Activated T-helper 1 cell treated with anti-CD3 and anti-CD28 coated beads, Interleukin-2, amount 50 U/mL, for 16 hours (primary cell): ENCODE measurements around the gene GBX2.
"Not testable (repeated sequence)": the region's sequence is repeated elsewhere in the genome, so short reads cannot be mapped to it uniquely, and the experiment has no call there.

ENCODE experiments used
- DNase-seq, 2 donors: peaks; one replicate each; pipeline ENCODE4 v3.0.0-alpha.2; 2020; ENCODE audit warnings: low read depth in 1 of 2, low spot score in 1 of 2

Gene GBX2

GRCh38 chr2:236156860-236157194 lies 11.4 kb downstream of the GBX2 start:
- no peak for DNase-seq

GRCh38 chr2:236156095-236156859 lies 11.9 kb downstream of the GBX2 start:
- DNase-seq, result no peak

- DNase-seq, result no peak
Observed at GRCh38 chr2:236155406-236155805, 12.8 kb downstream of the GBX2 start.

GRCh38 chr2:236146436-236146835 lies 21.8 kb downstream of the GBX2 start:
- no peak for DNase-seq

GRCh38 chr2:236143811-236144210 lies 24.4 kb downstream of the GBX2 start:
- no peak for DNase-seq

- DNase-seq, result not testable (repeated sequence)
Observed at GRCh38 chr2:236141616-236142015, 26.6 kb downstream of the GBX2 start.

- DNase-seq, result no peak
Observed at GRCh38 chr2:236137066-236137465, 31.1 kb downstream of the GBX2 start.

GRCh38 chr2:236136538-236136937 lies 31.6 kb downstream of the GBX2 start:
- no peak for DNase-seq

GRCh38 chr2:236133410-236134012 lies 34.7 kb downstream of the GBX2 start:
- DNase-seq, result no peak

- DNase-seq, result no peak
Observed at GRCh38 chr2:236131073-236131692, 37.0 kb downstream of the GBX2 start.

- no peak for DNase-seq
Observed at GRCh38 chr2:236130349-236130998, 37.7 kb downstream of the GBX2 start.

GRCh38 chr2:236129935-236130334 lies 38.3 kb downstream of the GBX2 start:
- DNase-seq, result no peak

GRCh38 chr2:236128321-236128720 lies 39.9 kb downstream of the GBX2 start:
- no peak for DNase-seq

- no peak for DNase-seq
Observed at GRCh38 chr2:236127010-236127409, 41.2 kb downstream of the GBX2 start.

- no peak for DNase-seq
Observed at GRCh38 chr2:236125541-236125940, 42.6 kb downstream of the GBX2 start.

- no peak for DNase-seq
Observed at GRCh38 chr2:236124182-236124893, 43.8 kb downstream of the GBX2 start.

GRCh38 chr2:236123716-236124115 lies 44.5 kb downstream of the GBX2 start:
- no peak for DNase-seq

- no peak for DNase-seq
Observed at GRCh38 chr2:236122236-236122635, 46.0 kb downstream of the GBX2 start.

- DNase-seq, result no peak
Observed at GRCh38 chr2:236121546-236121945, 46.6 kb downstream of the GBX2 start.

- no peak for DNase-seq
Observed at GRCh38 chr2:236120829-236121228, 47.4 kb downstream of the GBX2 start.

- no peak for DNase-seq
Observed at GRCh38 chr2:236120141-236120601, 48.0 kb downstream of the GBX2 start.
